Measurements from ENCODE around the gene BCL11B. TPM values are rescaled to one million over a fixed set of nuclear protein-coding genes. Genes with fewer than 3 reads are reported as not detected.

BCL11B gene
- total and polyA plus RNA-seq, 2 of the 8 experiments (the other 6 are each of a cell fraction or from before 2014, with no cell fraction given), result 0.63 to 5.9 TPM

- DNase-seq (ENCODE audit: low read depth in 1 of 2, low spot score in 2 of 2) (peak in 1 of 2 experiments; percentile 37), FAIRE-seq (no peak)
- Histone ChIP-seq H3K4ac (replicated peaks; ENCODE audit: insufficient read length, low read depth, low read length) (no peak overlapping the region), H4K20me1 (replicated peaks in 1 of 2; ENCODE audit: control insufficient read depth in 1 of 2, insufficient read depth in 2 of 2, low read length in 2 of 2) (no peaks in the 10 kb centered on the region), H3K9me3 (ENCODE audit: insufficient read depth in 2 of 2, low read depth in 1 of 2, low read length in 1 of 2) (no peaks in the 10 kb centered on the region), H2BK5ac (ENCODE audit: low read depth, low read length) (0 out of 2 replicates have a peak overlapping the region, but pooled peaks have one; percentile 5), H3K27ac (ENCODE audit: low read depth, low read length) (no peak overlapping the region), H2BK20ac (ENCODE audit: low read length) (no peak overlapping the region), H3K4me3 (ENCODE audit: extremely low read depth in 1 of 4, insufficient read depth in 2 of 4, low read depth in 3 of 4, low read length in 4 of 4) (no peak overlapping the region), H2AK5ac (ENCODE audit: low read depth, low read length) (peak overlapping the region; percentile 43; the same call in 1 of the 2 replicates), H3K56ac (replicated peaks; ENCODE audit: insufficient read length, low read depth, low read length) (no peak overlapping the region), H3K27me3 (replicated peaks in 1 of 4; ENCODE audit: control insufficient read depth in 3 of 4, extremely low read depth in 1 of 4, insufficient read depth in 3 of 4, low read length in 3 of 4) (0 out of 7 replicates have a peak, but pooled peaks cover 0 to under 1% (median 0%) of the 10 kb centered on the region in 4 experiments), H2BK120ac (replicated peaks; ENCODE audit: low read depth, low read length) (no peak overlapping the region), H2BK12ac (ENCODE audit: low read depth, low read length) (no peak overlapping the region), H3K23me2 (ENCODE audit: low read depth, low read length) (no peaks in the 10 kb centered on the region), H4K5ac (ENCODE audit: insufficient read length, low read depth, low read length) (no peak overlapping the region), H3K23ac (ENCODE audit: insufficient read length) (no peak overlapping the region), H3K36me3 (ENCODE audit: control insufficient read depth in 2 of 4, insufficient read depth in 4 of 4, low read length in 3 of 4) (no peaks in the 10 kb centered on the region), H3K14ac (ENCODE audit: insufficient read length) (no peak overlapping the region), H3K9ac (replicated peaks in 1 of 4; ENCODE audit: extremely low read depth in 1 of 4, low read depth in 3 of 4, low read length in 3 of 4) (no peak overlapping the region), H4K8ac (ENCODE audit: extremely low read depth, insufficient read depth, low read length) (no peak overlapping the region), H3K79me1 (ENCODE audit: low read depth, low read length) (no peaks in the 10 kb centered on the region), H3K4me2 (ENCODE audit: insufficient read depth in 1 of 2, low read depth in 2 of 2, low read length in 2 of 2) (no peak overlapping the region), H3K4me1 (replicated peaks in 1 of 4; ENCODE audit: control insufficient read depth in 3 of 4, insufficient read depth in 4 of 4, low read length in 3 of 4) (peaks cover 0 to 4% (median under 1%) of the 10 kb centered on the region in 4 experiments; a peak in 5 of 7 replicates), H3K79me2 (ENCODE audit: control insufficient read depth in 1 of 2, insufficient read depth in 2 of 2, low read length in 2 of 2) (no peaks in the 10 kb centered on the region), H4K91ac (replicated peaks; ENCODE audit: insufficient read length, low read length) (no peak overlapping the region), H2BK15ac (ENCODE audit: low read length) (peak overlapping the region; percentile 95; the same call in 1 of the 2 replicates), H3K18ac (ENCODE audit: extremely low read depth, low read length) (no peak overlapping the region), H2AFZ (ENCODE audit: low read length) (no peak overlapping the region)
- ChIA-PET POLR2A (ENCODE audit: partially characterized antibody) (interaction anchor here (1.4 kb wide), 1 partner anchor 12 kb away, joined by 3 read pairs; no protein-coding TSS in a partner anchor), CTCF (ENCODE audit: partially characterized antibody) (interaction anchor here (0.7 to 1.4 kb wide), 3 partner anchors 31 to 757 kb away, joined by 3 to 5 read pairs (median 4); no protein-coding TSS in a partner anchor)
- TF ChIP-seq SP2 (IDR thresholded peaks at IDR 0.05; ENCODE audit: low read length) (no peak), POLR2AphosphoS5 (IDR thresholded peaks at IDR 0.05; ENCODE audit: low read depth, low read length) (no peak), RFX5 (IDR thresholded peaks at IDR 0.05; ENCODE audit: borderline replicate concordance, low read depth, low read length) (no peak), GTF2F1 (IDR thresholded peaks at IDR 0.05; ENCODE audit: borderline replicate concordance, low read depth, low read length) (no peak), JUND (IDR thresholded peaks at IDR 0.05; ENCODE audit: low read length) (no peak), ZNF274 (IDR thresholded peaks at IDR 0.05; ENCODE audit: borderline replicate concordance, extremely low read depth, low read length) (no peak), BRCA1 (IDR thresholded peaks at IDR 0.05; ENCODE audit: low read depth, low read length) (no peak), YY1 (IDR thresholded peaks at IDR 0.05; ENCODE audit: low read depth, low read length) (no peak), CHD2 (IDR thresholded peaks at IDR 0.05; ENCODE audit: low read length) (no peak), MAX (IDR thresholded peaks at IDR 0.05) (no peak), KDM4A (IDR thresholded peaks at IDR 0.05; ENCODE audit: low read depth, low read length, severe bottlenecking) (no peak)
- WGBS, 2 experiments (ENCODE audit: extremely low coverage in 1 of 2, insufficient coverage in 1 of 2, insufficient read length in 1 of 2, insufficient replicate concordance in 2 of 2, low coverage in 1 of 2, low lambda C conversion rate in 2 of 2, missing lambda C conversion rate in 1 of 2), result 86% methylated on average over 9 of the region's 9 CpGs; no CpG with 5 or more reads in 1 of the 2 experiments
Measured at GRCh38 chr14:99127651-99128167, 144.3 kb downstream of the BCL11B start.

All from H1 (cell line).